Measurements from ENCODE around the gene PLPP2.

The PLPP2 gene

GRCh38 chr19:317710-318508 lies 26.7 kb upstream of the PLPP2 start:
- Histone ChIP-seq H3K36me3 (ENCODE audit: control insufficient read depth, low read length) (peaks cover 26% of the 10 kb centered on the region), H3K4me1 (ENCODE audit: control insufficient read depth, low read length) (no peaks in the 10 kb centered on the region), H3K27me3 (ENCODE audit: control insufficient read depth, low read length) (no peaks in the 10 kb centered on the region), H3F3A (ENCODE audit: control insufficient read depth, insufficient read depth) (no peaks in the 10 kb centered on the region), H3K9me3 (ENCODE audit: control insufficient read depth, insufficient read depth, low read length) (no peaks in the 10 kb centered on the region), H3K9me2 (replicated peaks; ENCODE audit: control insufficient read depth, low read length) (no peaks in the 10 kb centered on the region), H4K20me1 (ENCODE audit: control insufficient read depth, insufficient read depth, low read depth, low read length) (no peaks in the 10 kb centered on the region), H3K27ac (ENCODE audit: low read depth, low read length) (no peak overlapping the region), H3K4me2 (ENCODE audit: low read length) (no peak overlapping the region), H3K79me2 (ENCODE audit: control insufficient read depth, low read length) (peaks cover 20% of the 10 kb centered on the region), H3K4me3 (ENCODE audit: low read length) (no peak overlapping the region)
- TF ChIP-seq EZH2phosphoT487 (IDR thresholded peaks at IDR 0.05; ENCODE audit: borderline replicate concordance, low read length) (no peak), CTCF (IDR thresholded peaks at IDR 0.05; ENCODE audit: low read depth, low read length, poor library complexity, severe bottlenecking) (no peak)

- Histone ChIP-seq H3K9me2 (replicated peaks; ENCODE audit: control insufficient read depth, low read length) (no peaks in the 10 kb centered on the region), H3K9me3 (ENCODE audit: control insufficient read depth, insufficient read depth, low read length) (no peaks in the 10 kb centered on the region), H3K27ac (ENCODE audit: low read depth, low read length) (no peak overlapping the region), H3K36me3 (ENCODE audit: control insufficient read depth, low read length) (peaks cover 25% of the 10 kb centered on the region), H3K4me1 (ENCODE audit: control insufficient read depth, low read length) (no peaks in the 10 kb centered on the region), H3K27me3 (ENCODE audit: control insufficient read depth, low read length) (no peaks in the 10 kb centered on the region), H3K79me2 (ENCODE audit: control insufficient read depth, low read length) (peaks cover 18% of the 10 kb centered on the region), H4K20me1 (ENCODE audit: control insufficient read depth, insufficient read depth, low read depth, low read length) (no peaks in the 10 kb centered on the region), H3F3A (ENCODE audit: control insufficient read depth, insufficient read depth) (no peaks in the 10 kb centered on the region), H3K4me2 (ENCODE audit: low read length) (no peak overlapping the region), H3K4me3 (ENCODE audit: low read length) (no peak overlapping the region)
- TF ChIP-seq EZH2phosphoT487 (IDR thresholded peaks at IDR 0.05; ENCODE audit: borderline replicate concordance, low read length) = no peak
- no peak for TF ChIP-seq CTCF (IDR thresholded peaks at IDR 0.05; ENCODE audit: low read depth, low read length, poor library complexity, severe bottlenecking)
Measured at GRCh38 chr19:315811-316210, 24.6 kb upstream of the PLPP2 start.

GRCh38 chr19:313988-314815 lies 23.0 kb upstream of the PLPP2 start:
- H3K4me1 ChIP-seq (ENCODE audit: control insufficient read depth, low read length) = no peaks in the 10 kb centered on the region
- no peak overlapping the region for H3K4me3 ChIP-seq (ENCODE audit: low read length)
- no peaks in the 10 kb centered on the region for H3K9me3 ChIP-seq (ENCODE audit: control insufficient read depth, insufficient read depth, low read length)
- H3K4me2 ChIP-seq (ENCODE audit: low read length) = no peak overlapping the region
- no peaks in the 10 kb centered on the region for H3K9me2 ChIP-seq (replicated peaks; ENCODE audit: control insufficient read depth, low read length)
- H3K27ac ChIP-seq (ENCODE audit: low read depth, low read length) = no peak overlapping the region
- no peaks in the 10 kb centered on the region for H3F3A ChIP-seq (ENCODE audit: control insufficient read depth, insufficient read depth)
- H3K27me3 ChIP-seq (ENCODE audit: control insufficient read depth, low read length) = no peaks in the 10 kb centered on the region
- peaks cover 10% of the 10 kb centered on the region for H3K79me2 ChIP-seq (ENCODE audit: control insufficient read depth, low read length)
- TF ChIP-seq CTCF (IDR thresholded peaks at IDR 0.05; ENCODE audit: low read depth, low read length, poor library complexity, severe bottlenecking) = no peak
- TF ChIP-seq EZH2phosphoT487 (IDR thresholded peaks at IDR 0.05; ENCODE audit: borderline replicate concordance, low read length) = no peak
- peaks cover 18% of the 10 kb centered on the region for H3K36me3 ChIP-seq (ENCODE audit: control insufficient read depth, low read length)
- H4K20me1 ChIP-seq (ENCODE audit: control insufficient read depth, insufficient read depth, low read depth, low read length) = no peaks in the 10 kb centered on the region
